NT2/D1 (cell line): ENCODE measurements around the gene PDCD2L.

Source experiments
- SUZ12 ChIP-seq: IDR thresholded peaks from 2 replicates; pipeline ENCODE4 v1.6.1; 2011; ENCODE audit not compliant: insufficient read length, insufficient read depth; ENCODE audit errors: extremely low read depth
- YY1 ChIP-seq: IDR thresholded peaks from 2 replicates; pipeline ENCODE4 v1.6.1; 2011; ENCODE audit not compliant: insufficient read length, insufficient read depth
- ZNF274 ChIP-seq: IDR thresholded peaks from 2 replicates; pipeline ENCODE4 v1.6.1; 2011; ENCODE audit warnings: mild to moderate bottlenecking, low read depth, low read length

DNA sequence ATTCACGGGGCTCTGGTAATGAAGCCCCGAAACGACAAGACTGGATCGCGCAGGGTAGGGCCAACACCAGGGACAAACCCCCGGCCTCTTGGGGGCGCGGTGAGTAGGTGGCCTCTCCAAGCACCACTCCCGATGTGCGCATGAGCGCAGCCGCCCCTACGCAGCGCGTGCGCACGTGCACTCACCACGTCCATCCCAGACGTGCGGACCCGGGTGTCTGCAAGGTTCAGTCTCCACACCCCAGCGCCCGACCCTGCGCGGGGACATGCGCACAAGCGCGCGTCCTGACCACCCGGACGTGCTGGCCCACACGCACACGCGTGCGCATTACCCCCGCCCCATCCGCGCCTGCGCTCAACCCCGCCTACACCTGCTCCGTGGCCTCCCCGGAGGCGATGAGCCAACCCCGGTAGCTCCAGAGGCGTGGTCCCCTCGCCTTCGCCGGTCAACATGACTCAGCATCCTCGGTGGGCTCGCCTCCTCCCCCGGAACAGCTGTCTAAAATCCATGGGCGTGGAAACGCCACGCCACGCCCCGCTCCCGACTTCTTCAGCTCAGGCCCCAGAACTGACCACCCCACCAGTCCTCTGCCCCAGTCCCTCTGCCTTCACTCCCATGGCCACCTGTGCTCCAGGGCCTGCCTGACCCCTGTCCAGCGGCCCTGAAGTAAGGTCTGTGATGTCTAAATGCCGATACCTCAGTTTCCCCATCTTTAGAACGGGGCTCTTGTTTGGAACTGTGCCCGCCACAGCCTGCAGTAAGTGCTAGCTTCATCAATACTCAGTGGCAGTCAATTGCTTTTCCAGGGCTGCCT lies 44.9 kb upstream of the PDCD2L start:
- no peak for TF ChIP-seq YY1
- no peak for TF ChIP-seq SUZ12
- no peak for TF ChIP-seq ZNF274
